ENCODE results near the gene GRAMD1A. TPM values are rescaled to one million over a fixed set of nuclear protein-coding genes. Genes with fewer than 3 reads are reported as not detected.

The GRAMD1A gene
- total RNA-seq, 1 donor from 2014 or later = 26.2 TPM

GRCh38 chr19:35034005-35034502 lies 33.9 kb downstream of the GRAMD1A start:
- no peak for DNase-seq
- TF ChIP-seq CTCF (IDR thresholded peaks at IDR 0.05; ENCODE audit: borderline replicate concordance) = no peak
- H3K27ac ChIP-seq (replicated peaks) = no peak overlapping the region
- intact Hi-C loops (cut with micrococcal nuclease) = no loop called here
- peaks cover 42% of the 10 kb centered on the region for H3K4me1 ChIP-seq
- H3K27me3 ChIP-seq (ENCODE audit: low read depth) = no peaks in the 10 kb centered on the region
- H3K36me3 ChIP-seq = peaks cover 14% of the 10 kb centered on the region
- no peaks in the 10 kb centered on the region for H3K9me3 ChIP-seq (replicated peaks)
- H3K4me3 ChIP-seq = no peak overlapping the region

GRCh38 chr19:35034588-35035382 lies 34.7 kb downstream of the GRAMD1A start:
- no peak for DNase-seq
- intact Hi-C loops (cut with micrococcal nuclease) = no loop called here
- Histone ChIP-seq H3K9me3 (replicated peaks) (no peaks in the 10 kb centered on the region), H3K36me3 (peaks cover 14% of the 10 kb centered on the region), H3K27ac (replicated peaks) (no peak overlapping the region), H3K27me3 (ENCODE audit: low read depth) (no peaks in the 10 kb centered on the region), H3K4me1 (peaks cover 47% of the 10 kb centered on the region), H3K4me3 (no peak overlapping the region)
- no peak for TF ChIP-seq CTCF (IDR thresholded peaks at IDR 0.05; ENCODE audit: borderline replicate concordance)

GRCh38 chr19:35037716-35038622 lies 37.8 kb downstream of the GRAMD1A start:
- intact Hi-C loops (cut with micrococcal nuclease) = no loop called here
- DNase-seq = no peak
- Histone ChIP-seq H3K36me3 (peaks cover 14% of the 10 kb centered on the region), H3K4me1 (peaks cover 64% of the 10 kb centered on the region), H3K9me3 (replicated peaks) (no peaks in the 10 kb centered on the region), H3K4me3 (no peak overlapping the region), H3K27ac (replicated peaks) (peak overlapping the region; percentile 89), H3K27me3 (ENCODE audit: low read depth) (no peaks in the 10 kb centered on the region)
- TF ChIP-seq CTCF (IDR thresholded peaks at IDR 0.05; ENCODE audit: borderline replicate concordance) = no peak

DNA sequence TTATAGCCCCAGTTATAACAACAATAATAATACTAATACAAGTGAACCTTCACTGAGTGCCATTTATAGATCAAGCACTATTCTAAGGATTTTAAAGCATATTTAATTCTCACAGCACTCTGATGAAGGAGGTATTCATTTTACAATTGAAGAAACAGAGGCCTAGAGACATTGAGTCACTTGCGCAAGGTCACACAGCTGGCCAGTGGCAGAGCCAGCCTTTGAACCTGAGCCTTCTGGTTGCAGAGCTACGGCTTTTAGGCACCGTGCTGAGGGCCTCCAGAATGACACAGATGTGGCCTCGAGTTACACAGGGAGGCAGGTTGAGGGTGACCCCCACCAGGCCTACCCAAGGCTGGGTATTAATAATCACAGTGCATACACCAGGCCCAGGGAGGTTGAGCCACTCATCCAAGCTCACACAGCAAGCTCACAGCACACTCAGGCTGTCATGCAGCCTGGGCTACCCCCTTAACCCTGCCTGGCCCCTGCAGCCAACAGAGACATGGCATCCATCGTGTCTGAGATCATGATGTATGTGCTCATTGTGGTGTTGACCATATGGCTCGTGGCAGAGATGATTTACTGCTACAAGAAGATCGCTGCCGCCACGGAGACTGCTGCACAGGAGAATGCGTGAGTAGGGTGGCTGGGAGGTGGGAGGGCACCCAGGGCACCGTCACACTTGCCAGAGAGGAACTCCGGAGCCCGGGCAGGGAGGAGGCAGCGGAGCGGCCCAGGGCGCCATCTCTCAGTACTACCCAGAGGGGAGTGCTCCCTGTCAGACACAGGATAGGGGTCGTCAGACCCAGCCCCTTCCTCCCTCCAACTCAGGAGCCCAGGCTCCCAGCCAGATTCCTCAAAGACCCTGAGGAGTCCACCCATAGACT lies 38.7 kb downstream of the GRAMD1A start:
- Histone ChIP-seq H3K4me3 (peak overlapping the region; percentile 50), H3K27ac (replicated peaks) (peak overlapping the region; percentile 89), H3K4me1 (peaks cover 64% of the 10 kb centered on the region), H3K9me3 (replicated peaks) (no peaks in the 10 kb centered on the region), H3K27me3 (ENCODE audit: low read depth) (no peaks in the 10 kb centered on the region), H3K36me3 (peaks cover 10% of the 10 kb centered on the region)
- TF ChIP-seq CTCF (IDR thresholded peaks at IDR 0.05; ENCODE audit: borderline replicate concordance) = no peak
- intact Hi-C loops (cut with micrococcal nuclease) = no loop called here
- DNase-seq = peak; percentile 34

Data from left ventricle myocardium inferior (tissue), 1 donor.